Muscle layer of colon (tissue), 2 donors: ENCODE results near the gene SQSTM1.
"Not testable (repeated sequence)": the region's sequence is repeated elsewhere in the genome, so short reads cannot be mapped to it uniquely, and the experiment has no call there.

Source experiments
- H3K27ac ChIP-seq: one replicate; pipeline ENCODE4 v1.7.0; 2013; ENCODE audit warnings: low read depth, mild to moderate bottlenecking, low read length, moderate library complexity
- H3K27me3 ChIP-seq, 2 donors: one replicate each; pipeline ENCODE4 v1.7.0; 2013; ENCODE audit warnings: low read length in 2 of 2, mild to moderate bottlenecking in 2 of 2; ENCODE audit not compliant: insufficient read depth in 2 of 2, control insufficient read depth in 1 of 2
- H3K36me3 ChIP-seq: one replicate; pipeline ENCODE4 v1.7.0; 2013; ENCODE audit warnings: mild to moderate bottlenecking, low read length; ENCODE audit not compliant: insufficient read depth
- H3K4me1 ChIP-seq: one replicate; pipeline ENCODE4 v1.7.0; 2013; ENCODE audit warnings: mild to moderate bottlenecking, low read length; ENCODE audit not compliant: insufficient read depth
- H3K4me3 ChIP-seq, 2 donors: one replicate each; pipeline ENCODE4 v1.7.0; 2013; ENCODE audit warnings: low read length in 2 of 2, low read depth in 1 of 2, mild to moderate bottlenecking in 1 of 2, moderate library complexity in 1 of 2
- H3K9ac ChIP-seq: one replicate; pipeline ENCODE4 v1.7.0; 2013; ENCODE audit warnings: low read length
- H3K9me3 ChIP-seq: one replicate; pipeline ENCODE4 v1.7.0; 2013; ENCODE audit warnings: mild to moderate bottlenecking, low read length
- donor health status: abdominal sarcoma.
- donor health status: Adenocarcinoma of cecum.

The SQSTM1 gene

GRCh38 chr5:179781846-179782245, 38.9 kb upstream of the SQSTM1 start:
- H3K27me3 ChIP-seq = no peaks in the 10 kb centered on the region
- H3K9ac ChIP-seq = no peak overlapping the region
- no peaks in the 10 kb centered on the region for H3K9me3 ChIP-seq
- no peak overlapping the region for H3K27ac ChIP-seq
- H3K4me1 ChIP-seq = peaks cover 7% of the 10 kb centered on the region
- H3K4me3 ChIP-seq = no peak overlapping the region
- peaks cover 21% of the 10 kb centered on the region for H3K36me3 ChIP-seq

DNA sequence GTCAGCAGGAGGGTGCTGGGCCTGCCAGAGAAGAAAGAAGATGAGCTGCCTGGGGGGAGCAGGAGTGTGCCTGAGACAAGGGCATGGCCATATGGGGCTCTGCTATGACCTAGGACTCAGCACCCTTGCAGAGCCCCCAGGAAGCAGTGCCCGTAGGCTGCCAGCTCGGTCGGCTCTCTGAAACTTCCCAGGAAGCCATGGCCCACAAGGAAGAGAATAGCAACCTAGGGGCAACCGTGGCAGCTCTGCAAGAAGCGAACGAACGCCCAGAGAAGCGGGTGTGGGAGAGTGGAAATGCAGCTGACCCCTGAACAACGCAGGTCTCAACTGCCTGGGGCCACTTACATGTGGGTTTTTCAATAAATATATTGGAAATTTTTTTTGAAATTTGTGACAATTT, 37.6 kb upstream of the SQSTM1 start:
- H3K27ac ChIP-seq = no peak overlapping the region
- H3K9ac ChIP-seq = no peak overlapping the region
- no peak overlapping the region for H3K4me3 ChIP-seq
- peaks cover 7% of the 10 kb centered on the region for H3K4me1 ChIP-seq
- no peaks in the 10 kb centered on the region for H3K27me3 ChIP-seq
- H3K9me3 ChIP-seq = no peaks in the 10 kb centered on the region
- peaks cover 9% of the 10 kb centered on the region for H3K36me3 ChIP-seq

- H3K27ac ChIP-seq = no peak overlapping the region
- no peaks in the 10 kb centered on the region for H3K27me3 ChIP-seq
- H3K4me1 ChIP-seq = peaks cover 3% of the 10 kb centered on the region
- H3K9me3 ChIP-seq = no peaks in the 10 kb centered on the region
- H3K36me3 ChIP-seq = no peaks in the 10 kb centered on the region
- no peak overlapping the region for H3K9ac ChIP-seq
- H3K4me3 ChIP-seq = no peak overlapping the region
Measured at GRCh38 chr5:179786861-179787260, 33.8 kb upstream of the SQSTM1 start.

DNA sequence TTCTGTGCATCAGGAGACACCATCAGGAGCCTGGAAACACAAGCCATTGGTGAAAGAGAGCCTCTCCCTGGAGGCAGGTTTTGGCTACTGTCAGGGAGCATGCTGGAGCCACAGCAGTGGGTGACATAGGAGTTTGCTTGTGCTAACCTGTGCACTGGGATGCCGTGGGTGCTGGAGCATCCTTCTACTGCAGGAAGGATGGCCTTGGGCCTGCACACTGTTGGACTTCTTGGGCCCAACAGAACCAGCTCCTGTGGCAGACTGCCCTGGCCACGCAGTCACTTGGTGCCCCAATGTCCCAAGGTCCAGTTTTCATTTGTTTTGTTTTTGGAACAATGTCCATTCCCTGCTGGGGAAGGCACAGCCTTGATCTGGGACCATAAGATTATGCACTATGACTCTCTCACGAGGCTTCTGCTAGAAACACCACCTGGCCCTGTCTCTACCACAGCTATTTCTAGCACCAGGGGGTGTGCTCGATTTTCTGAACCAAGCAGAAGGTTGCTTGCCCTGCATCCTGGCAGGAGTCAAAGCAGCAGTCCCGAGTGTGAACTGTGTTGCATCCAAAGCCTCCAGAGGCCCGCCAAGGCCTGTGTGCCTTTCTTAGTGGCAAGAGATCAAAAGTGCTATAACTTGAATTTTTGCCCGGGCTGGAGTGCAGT, 32.4 kb upstream of the SQSTM1 start:
- Histone ChIP-seq H3K4me3 (no peak overlapping the region), H3K36me3 (no peaks in the 10 kb centered on the region), H3K27me3 (no peaks in the 10 kb centered on the region), H3K9me3 (no peaks in the 10 kb centered on the region), H3K9ac (no peak overlapping the region), H3K4me1 (no peaks in the 10 kb centered on the region), H3K27ac (no peak overlapping the region)

DNA sequence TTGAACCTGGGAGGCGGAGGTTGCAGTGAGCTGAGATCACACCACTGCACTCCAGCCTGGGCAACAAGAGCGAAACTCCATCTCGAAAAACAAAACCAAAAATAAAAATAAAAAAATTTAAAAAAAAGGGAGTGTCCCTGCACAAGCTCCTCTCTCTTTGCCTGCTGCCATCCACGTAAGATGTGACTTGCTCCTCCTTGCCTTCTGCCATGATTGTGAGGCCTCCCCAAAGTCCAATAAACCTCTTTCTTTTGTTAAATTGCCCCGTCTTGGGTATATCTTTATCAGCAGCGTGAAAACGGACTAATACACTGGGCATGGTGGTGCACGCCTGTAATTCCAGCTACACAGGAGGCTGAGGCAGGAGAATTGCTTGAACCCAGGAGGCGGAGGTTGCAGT, 31.4 kb upstream of the SQSTM1 start:
- not testable (repeated sequence) for H3K27me3 ChIP-seq, H3K9me3 ChIP-seq, H3K36me3 ChIP-seq, H3K9ac ChIP-seq, H3K27ac ChIP-seq, H3K4me1 ChIP-seq, H3K4me3 ChIP-seq

DNA sequence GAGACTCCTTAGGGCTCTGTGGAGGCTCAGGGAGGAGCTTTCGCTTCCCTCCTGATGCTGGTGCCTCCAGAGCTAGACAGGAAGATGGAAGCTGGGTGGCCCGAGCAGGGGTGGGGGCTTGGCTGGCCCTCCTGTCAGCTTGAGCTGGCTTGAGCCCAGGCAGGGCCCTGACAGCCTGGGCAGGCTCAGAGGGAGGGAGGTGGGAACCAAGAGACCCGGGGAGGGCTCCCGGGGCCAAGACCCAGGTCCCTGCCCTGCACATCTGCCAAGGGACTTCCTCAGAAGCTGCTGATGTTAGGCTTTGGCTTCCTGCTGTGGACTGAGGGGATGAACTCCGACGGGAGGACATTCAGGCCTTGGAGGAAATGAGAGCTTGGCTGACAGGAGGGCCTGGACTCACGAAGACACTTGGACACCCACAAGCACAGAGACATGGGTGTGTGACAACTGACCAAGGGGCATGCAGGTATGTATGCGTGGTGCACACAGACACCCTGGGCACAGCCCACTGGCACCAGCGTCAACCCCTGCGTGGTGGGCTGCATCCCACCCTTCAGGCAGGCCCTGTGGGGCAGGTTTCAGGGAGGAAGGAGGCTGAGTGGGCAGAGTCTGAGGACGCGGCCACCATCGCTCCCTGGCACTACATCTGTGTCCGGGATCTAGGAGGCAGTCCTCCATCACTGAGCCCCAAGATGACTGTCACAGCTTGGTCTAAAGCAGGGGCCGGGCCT, 28.7 kb upstream of the SQSTM1 start:
- H3K27ac ChIP-seq = no peak overlapping the region
- H3K4me3 ChIP-seq = no peak overlapping the region
- peaks cover 20% of the 10 kb centered on the region for H3K4me1 ChIP-seq
- no peaks in the 10 kb centered on the region for H3K27me3 ChIP-seq
- no peaks in the 10 kb centered on the region for H3K36me3 ChIP-seq
- H3K9me3 ChIP-seq = no peaks in the 10 kb centered on the region
- H3K9ac ChIP-seq = no peak overlapping the region

DNA sequence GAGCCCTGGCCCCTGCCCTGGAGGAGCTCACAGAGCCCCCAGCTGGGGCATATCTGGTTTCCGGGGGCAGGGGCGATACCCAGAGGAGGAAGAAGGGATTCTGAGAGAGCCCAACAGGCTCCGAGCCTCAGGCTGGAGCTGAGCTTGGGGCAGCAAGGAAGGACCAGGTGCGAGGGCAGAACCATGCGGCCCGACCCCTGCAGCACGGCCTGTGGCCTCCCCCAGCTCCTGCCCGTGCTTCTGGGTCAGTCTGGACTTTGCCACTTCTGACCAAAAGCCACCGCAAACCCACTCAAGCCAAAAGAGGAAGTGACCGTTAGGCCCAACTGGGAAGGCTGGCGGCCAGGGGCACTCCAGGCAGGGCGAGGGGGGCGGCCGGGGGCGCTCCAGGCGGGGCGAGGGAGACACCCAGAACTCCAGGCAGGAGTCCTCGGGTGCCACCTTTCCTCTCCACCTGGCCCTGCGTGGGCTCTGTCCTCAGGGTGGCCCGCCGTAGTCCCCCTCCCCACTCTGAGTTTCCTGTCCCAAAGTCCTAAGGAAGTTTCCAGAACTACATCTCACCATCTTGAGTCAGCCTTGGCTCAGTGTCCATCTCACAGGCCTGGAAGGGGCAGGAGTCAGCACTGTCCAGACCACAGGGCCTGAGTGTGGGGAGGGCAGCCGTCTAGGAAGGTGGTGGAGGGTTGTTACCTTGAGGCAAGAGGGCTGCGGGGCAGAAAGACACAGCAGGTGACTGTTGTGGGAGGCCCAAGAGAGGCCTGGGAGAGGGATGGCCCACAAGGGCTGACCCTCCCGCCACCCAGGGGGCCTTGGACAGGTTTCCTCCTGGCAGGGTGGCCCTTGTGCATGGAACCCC, 27.9 kb upstream of the SQSTM1 start:
- Histone ChIP-seq H3K27ac (peak overlapping the region; percentile 39), H3K36me3 (no peaks in the 10 kb centered on the region), H3K9me3 (no peaks in the 10 kb centered on the region), H3K4me1 (peaks cover 20% of the 10 kb centered on the region), H3K27me3 (no peaks in the 10 kb centered on the region), H3K9ac (no peak overlapping the region), H3K4me3 (no peak overlapping the region)

GRCh38 chr5:179793468-179794139, 27.1 kb upstream of the SQSTM1 start, which contains the start of gene LTC4S:
TSS of gene LTC4S (plus strand) at chr5:179793986. CDS start at chr5:179794081, 95 bp downstream.
- Histone ChIP-seq H3K36me3 (peaks cover 7% of the 10 kb centered on the region), H3K27me3 (no peaks in the 10 kb centered on the region), H3K27ac (peak within 1 kb of the TSS; percentile 39), H3K4me1 (peaks cover 20% of the 10 kb centered on the region), H3K4me3 (no peak within 1 kb of the TSS), H3K9me3 (no peaks in the 10 kb centered on the region), H3K9ac (no peak within 1 kb of the TSS)

GRCh38 chr5:179794171-179794570, 26.5 kb upstream of the SQSTM1 start:
- Histone ChIP-seq H3K36me3 (peaks cover 13% of the 10 kb centered on the region), H3K4me1 (peaks cover 20% of the 10 kb centered on the region), H3K9me3 (no peaks in the 10 kb centered on the region), H3K27ac (peak overlapping the region; percentile 36), H3K9ac (no peak overlapping the region), H3K4me3 (no peak overlapping the region), H3K27me3 (no peaks in the 10 kb centered on the region)

- Histone ChIP-seq H3K9ac (no peak overlapping the region), H3K36me3 (peaks cover 17% of the 10 kb centered on the region), H3K4me3 (no peak overlapping the region), H3K27me3 (no peaks in the 10 kb centered on the region), H3K27ac (peak overlapping the region; percentile 36), H3K9me3 (no peaks in the 10 kb centered on the region), H3K4me1 (peaks cover 20% of the 10 kb centered on the region)
Measured at GRCh38 chr5:179794575-179794974, 26.1 kb upstream of the SQSTM1 start.
